IPS DF 19.7 (cell line): ENCODE measurements around the gene TSHZ1.
"Not testable (repeated sequence)": the region's sequence is repeated elsewhere in the genome, so short reads cannot be mapped to it uniquely, and the experiment has no call there.

Experiments used
- DNase-seq: peaks from one replicate; pipeline ENCODE4 v3.0.0-alpha.2; 2013; ENCODE audit warnings: low read depth, low spot score

Gene TSHZ1

DNA sequence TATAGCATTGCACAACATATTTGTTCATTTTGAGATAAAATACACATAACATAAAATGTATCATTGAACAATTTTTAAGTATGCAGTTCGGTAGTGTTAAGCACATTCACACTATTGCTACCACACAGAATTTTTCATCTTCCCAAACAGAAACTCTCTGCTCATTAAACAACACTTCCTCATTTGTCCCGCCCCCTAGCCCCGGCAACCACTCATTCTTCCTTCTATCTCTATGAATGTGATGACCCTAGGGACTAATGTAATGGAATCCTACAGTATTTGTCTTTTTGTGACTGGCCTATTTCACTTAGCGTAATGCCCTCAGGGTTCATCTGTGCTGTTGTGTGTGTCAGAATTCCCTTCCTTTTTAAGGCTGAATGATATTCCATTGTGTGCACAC, 95.4 kb downstream of the TSHZ1 start:
- no peak for DNase-seq

DNA sequence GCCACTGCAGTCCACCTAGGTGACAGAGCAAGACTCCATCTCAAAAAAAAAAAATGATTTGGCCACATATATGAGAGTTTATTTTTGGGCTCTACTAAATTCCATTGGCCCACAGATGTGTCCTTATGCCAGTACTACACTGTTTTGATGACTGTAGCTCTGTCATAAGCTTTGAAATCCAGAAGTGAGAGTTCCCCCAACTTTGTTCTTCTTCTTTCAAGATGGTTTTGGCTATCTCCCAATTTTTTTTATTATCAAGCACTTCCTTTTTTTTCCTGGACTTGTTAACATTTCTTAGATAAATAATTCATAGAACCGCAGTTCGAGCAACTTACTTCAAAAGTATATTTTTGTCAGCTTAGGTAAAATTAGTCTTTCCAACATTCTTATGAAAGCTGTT, 96.9 kb downstream of the TSHZ1 start:
- no peak for DNase-seq

DNA sequence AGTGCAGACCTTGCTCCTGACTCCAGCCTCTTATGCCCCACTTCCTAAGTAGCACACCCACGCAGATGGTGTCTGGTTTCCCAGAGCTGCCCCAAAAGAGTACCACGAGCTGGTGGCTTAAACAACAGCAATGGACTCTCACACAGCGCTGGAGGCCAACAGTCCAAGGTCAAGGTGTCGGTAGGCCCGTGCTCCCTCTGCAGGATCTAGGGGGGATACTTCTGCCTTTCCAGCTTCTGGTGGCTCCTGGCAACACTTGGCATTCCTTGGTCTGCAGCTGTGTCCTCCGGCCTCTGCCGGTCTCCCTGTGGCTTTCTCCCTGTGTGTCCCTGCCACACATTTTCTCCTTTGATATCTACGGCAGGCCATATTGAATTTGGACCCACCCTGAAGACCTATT, 99.0 kb downstream of the TSHZ1 start:
- no peak for DNase-seq

DNA sequence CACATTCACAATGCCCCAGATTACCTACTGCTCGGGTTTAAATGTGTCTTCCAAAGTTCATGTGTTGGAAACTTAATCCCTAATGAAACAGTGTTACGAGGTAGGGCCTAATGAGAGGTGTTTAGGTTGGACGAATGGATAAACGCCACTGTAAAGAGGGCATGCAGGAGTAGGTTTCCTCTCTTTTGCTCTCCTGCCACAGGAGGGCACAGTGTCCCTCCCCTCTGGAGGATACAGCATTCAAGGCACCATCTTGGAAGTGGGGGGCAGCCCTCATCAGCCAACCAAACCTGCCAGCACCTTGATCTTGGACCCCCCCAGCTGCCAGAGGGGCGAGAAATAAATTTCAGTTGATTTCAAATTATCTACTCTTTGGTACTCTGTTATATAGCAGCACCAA, 103.5 kb downstream of the TSHZ1 start:
- DNase-seq, result no peak

DNA sequence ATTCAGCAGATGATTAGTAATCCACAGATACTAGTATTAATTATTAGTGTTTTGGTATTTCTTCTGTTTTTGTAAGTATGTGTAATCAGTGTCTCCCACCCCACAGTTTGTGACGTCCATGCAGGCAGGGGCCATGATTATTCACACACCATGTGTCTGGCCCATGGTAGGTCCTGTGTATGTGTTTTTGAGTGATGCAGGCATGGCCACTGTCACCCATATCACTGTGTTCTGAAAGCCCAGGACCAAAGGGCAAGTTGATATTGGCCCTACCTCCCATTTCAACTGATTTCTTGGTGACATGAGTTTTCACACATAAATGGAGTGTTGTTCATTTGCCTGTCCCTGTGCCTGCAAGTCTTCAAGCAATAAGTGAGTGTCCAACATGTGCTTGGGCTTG, 104.0 kb downstream of the TSHZ1 start:
- no peak for DNase-seq

DNA sequence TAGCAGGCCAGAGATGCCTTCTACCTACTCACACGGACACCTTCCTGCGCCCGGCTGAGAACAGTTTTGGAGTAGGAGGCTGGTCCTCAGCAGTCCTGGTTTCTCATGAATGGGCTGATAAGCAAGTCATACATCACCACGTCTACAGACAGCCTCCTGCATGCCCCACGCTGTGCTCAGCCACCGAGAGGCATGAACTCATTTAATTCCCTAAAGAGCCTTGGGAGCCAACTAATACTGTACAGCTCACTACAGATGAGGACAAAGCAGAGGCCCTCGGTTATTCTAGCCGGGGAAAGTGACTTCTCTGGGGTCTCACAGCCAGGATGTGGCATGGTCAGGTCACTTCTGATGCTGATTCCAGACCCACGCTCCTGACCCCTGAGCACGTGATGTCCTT, 105.6 kb downstream of the TSHZ1 start:
- DNase-seq, result no peak

DNA sequence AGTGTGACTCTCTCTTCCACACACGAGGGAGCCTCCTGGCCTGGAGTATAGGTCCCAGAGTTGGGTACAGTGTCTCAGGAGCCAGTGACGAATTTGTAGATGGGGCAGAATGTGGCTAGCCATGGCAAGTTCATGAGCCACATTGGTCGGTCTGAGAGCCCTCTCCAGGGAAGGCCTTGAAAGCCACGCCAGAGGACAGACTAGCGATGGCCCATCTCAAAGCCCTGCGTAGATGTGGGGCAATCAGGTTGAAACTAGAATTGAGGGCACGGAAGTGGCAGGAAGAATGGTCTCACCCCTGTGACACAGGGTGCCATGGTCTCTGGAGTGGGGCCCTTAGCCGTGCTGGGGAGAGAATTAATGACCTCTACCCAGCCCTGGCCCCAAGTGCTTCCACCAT, 106.2 kb downstream of the TSHZ1 start:
- DNase-seq, result no peak

DNA sequence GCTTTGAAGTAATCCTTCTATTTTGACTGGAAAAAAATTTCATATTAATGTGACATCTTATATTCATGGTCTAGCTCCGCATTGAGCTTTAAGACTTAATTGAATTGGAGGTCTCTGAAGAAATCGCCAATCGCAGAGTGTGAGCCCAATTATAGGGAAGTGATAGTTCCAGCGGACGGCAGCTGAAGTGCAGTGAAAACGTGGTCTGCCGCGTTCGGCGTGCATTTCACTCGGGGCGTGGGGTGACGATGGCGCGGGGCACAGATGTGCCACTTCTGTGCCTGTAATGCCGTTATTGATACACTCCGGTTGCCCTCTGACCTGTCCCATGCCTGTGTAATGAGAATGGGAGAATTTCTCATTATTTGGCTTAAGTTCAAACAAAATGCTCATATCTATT, 106.7 kb downstream of the TSHZ1 start:
- no peak for DNase-seq

DNA sequence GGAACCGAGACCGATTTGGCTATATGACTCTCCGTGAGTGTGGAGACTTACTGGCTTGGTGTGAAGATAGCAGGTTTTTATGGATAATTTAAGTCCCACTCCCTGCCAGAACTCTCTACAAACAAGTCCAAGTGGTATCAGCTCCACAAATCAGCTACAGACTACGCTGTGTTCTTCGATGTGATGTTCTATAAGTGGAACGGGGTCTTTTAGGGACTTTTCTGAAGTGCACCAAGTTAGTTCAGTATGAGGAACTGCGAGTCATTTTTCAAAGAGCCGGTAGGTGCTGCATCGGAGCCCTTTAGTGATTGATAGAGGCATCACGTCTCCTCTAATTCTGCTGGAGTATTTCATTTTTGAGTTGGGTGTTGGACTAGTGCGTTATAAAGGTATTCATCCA, 107.1 kb downstream of the TSHZ1 start:
- DNase-seq, result no peak

DNA sequence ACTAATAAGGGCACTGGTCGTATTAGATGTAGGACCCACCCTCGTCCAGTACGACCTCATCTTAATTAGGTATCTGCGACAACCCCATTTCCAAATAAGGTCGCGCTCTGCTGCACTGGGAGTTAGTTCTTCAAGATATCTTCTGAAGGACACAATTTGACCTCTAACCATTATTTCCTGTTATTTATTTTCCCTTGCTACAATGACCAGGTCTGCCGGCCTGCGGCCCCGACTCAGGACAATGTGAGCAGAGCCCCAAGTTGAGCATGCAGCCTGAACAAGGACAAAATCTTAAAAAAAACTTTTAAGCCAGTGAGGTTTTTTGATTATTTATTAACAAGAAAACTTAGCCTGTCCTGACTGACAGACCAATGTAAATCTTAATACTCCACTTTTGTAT, 109.3 kb downstream of the TSHZ1 start:
- no peak for DNase-seq

DNA sequence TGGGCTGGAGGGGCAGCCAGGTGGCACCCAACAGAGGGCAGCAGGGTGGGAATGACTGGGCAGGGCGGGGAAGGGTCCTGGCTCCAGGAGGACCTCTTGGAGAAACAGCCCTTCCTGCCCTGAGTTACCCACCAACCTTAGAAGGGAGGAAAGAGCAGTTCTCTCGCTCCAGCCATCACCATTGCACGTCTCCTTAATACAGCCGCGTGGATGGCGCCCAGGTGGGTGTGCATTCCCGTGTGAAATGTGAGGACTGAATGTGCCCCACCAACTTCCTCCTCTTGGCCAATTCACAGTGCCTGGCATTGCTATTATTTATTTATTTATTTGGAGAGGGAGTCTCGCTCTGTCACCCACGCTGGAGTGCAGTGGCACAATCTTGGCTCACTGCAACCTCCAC, 109.9 kb downstream of the TSHZ1 start:
- DNase-seq, result no peak

DNA sequence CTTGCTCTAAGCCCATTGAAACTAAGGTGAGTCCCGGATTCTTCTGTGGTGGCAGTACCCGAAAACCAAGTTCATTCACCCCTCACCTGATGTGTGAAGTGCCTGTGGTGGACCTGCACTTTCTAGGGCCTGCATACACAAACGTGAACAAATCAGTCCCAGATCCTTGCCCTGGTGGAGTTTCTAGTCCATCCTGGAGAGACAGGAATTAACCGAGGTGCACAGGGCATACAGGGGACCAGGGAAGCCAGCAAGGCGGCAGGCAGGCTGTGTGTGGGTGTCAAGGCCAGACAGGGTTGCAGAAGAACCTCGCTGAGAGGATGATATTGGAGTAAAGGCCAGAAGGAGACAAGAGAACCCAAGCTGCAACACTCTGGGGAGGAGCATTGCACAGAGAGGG, 110.8 kb downstream of the TSHZ1 start:
- no peak for DNase-seq

DNA sequence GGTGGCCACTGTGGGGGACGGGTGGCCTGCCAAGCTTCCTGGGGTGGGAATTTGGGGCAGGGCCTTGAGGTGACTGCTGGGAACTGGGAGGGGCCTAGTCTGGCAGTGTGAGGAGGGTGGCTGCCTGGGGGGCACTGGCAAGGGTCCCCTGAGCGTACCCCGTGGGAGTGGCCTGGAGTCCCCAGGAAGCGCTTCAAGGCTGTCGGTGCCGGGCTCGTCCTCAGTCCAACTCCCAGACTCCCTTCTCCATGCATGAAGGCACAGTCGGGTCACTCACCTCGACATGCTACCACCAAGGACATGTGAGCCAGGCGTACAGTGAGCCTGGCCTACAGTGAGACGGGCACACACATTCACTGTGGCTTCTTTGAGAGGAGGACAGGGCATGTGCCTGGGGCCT, 111.6 kb downstream of the TSHZ1 start:
- DNase-seq, result no peak

DNA sequence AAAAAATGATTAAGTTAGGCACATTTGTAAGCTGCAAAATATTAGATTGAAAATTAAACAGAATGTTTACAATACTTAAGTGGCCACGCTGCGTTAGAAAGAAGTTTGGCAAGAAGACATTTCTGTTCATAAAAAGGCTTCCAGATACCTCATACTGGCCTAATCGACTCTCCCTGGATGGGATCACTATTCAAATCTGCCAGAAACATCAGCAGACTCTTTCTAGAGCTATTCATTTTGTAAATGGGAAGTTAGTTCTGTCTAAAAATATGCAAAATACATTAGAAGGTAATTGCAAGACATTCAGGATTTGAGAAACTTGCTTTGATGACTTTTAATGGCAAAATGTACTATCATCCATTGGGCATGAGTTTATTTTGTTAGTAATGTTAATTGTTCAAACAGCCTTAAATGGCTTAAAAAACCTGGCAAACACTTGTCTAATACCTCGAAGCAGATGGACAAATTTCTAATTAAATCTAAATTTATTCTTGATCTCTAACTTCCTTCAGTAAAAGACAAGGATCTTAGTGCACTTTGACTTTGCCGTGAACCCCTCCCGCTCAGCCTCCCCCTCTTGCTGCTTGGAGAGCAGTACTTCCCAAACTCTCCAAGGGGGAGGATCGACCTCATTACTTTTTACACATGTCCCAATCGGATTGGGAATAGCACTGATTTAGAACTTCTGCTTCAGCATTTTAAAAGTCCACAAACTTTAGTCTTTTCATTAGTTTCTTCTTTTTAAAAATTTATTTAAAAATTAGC, 113.4 kb downstream of the TSHZ1 start:
- no peak for DNase-seq

DNA sequence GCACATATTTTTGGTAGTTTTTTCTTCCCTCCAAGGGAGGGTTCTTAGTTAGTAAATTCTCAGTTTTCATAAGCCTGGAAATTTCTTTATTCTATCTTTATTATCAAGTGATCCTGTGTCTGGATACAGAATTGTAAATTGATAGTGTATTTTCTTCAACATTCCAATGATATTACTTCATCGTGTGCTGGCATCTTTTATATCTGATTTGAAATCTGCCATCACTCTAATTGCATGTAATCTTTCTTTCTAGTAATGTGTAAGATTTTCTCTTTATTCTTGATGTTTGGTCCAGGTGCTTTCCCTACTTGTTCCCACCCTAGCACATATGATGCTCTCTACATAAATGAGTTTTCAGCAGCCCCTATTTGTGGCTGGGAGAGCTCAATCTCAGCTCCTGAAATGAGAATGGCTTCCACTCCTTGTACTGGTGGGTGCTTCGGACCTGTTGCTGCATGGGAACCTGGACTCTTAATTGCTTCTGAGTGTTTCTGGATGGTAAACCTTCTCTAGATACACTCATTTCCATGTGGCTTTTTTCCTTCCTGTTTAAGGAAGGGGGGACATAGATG, 114.2 kb downstream of the TSHZ1 start:
- no peak for DNase-seq

DNA sequence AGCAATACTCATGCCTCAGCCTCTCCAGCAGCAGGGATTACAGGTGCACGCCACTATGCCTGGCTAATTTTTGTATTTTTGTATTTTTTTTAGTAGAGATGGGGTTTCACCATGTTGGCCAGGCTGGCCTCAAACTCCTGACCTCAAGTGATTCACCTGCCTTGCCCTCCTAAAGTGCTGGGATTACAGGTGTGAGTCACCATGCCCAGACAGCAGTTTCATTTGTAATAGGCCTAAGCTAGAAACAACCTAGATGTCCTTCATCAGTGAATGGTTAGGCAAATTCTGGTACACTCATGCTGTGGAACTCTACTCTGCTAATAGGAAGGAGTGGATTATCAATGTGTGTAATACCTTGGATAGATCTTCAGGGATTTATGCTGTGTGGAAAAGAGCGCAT, 119.2 kb downstream of the TSHZ1 start:
- DNase-seq, result not testable (repeated sequence)

DNA sequence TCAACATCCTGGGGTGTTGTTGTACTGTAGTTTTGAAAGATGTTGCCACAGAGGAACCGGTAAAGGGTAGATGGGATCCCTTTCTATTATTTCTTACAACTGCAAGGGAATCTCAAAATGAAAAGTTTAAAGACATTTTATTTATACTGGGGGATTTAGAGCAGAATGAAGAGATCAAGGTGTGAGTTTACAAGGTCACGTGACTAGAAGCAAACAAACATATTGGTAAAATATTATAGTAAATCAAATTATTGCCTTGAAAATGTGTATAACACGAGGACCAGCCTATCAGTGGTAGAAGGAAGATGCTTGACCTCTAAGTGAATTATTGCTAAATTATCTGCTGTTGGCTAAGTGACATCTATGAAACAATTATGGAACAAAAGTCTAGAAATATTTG, 119.7 kb downstream of the TSHZ1 start:
- DNase-seq, result no peak

DNA sequence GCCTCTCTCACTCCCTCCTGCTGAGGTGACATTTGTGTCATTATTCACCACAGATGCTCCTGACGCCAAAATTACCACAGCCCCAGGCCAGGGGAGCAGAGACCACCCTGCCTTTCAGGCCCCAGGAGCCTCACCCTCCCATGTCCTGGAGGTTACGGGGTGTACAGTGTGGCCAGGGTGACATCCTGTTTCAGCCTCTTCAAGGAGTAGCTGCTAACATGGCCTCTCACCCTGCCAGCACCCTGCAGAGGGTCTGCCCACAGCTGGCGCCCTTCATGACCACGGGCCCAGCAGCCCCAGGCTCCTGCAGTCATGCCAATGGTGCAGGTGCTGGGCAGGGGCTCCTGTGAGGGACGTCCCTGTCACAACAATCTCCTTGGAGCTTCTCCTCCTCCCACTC, 124.3 kb downstream of the TSHZ1 start:
- DNase-seq, result no peak

DNA sequence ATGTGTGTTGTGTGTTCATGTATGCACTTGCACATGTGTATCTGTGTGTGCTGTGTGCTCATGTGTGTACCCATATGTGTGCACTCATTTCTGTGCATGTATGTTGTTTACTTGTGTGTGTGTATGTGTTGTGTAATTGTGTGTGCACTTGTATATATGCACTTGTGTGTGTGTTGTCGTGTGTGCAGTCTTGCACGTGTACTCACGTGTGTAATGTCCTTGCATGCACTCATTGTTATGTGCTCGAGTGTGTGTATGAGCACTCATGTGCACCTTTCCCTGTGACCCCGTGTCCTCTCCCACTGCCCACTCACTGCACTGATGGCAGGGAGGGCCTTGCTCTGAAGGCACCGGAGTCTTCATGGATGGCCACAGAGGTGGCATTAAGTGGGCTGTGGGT, 124.9 kb downstream of the TSHZ1 start:
- DNase-seq, result no peak

DNA sequence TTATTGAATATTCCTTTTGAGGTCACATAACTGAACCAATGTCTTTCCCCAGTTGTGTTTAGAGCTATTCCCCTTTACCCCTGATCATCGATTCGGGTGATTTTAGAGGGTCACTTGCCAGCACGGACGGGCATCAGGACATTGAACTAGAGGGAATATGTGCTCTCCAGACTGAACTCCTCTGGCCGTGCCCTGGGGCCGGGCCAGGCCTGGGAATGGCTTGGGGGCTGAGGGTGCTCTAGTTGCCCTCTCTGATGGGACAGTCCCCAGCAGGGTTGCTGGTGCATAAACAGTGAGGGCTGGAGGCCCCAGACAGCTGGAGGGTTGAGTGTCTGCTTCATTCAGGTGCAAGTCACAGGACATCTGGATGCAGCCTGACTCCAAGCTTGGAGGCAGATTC, 126.2 kb downstream of the TSHZ1 start:
- no peak for DNase-seq

DNA sequence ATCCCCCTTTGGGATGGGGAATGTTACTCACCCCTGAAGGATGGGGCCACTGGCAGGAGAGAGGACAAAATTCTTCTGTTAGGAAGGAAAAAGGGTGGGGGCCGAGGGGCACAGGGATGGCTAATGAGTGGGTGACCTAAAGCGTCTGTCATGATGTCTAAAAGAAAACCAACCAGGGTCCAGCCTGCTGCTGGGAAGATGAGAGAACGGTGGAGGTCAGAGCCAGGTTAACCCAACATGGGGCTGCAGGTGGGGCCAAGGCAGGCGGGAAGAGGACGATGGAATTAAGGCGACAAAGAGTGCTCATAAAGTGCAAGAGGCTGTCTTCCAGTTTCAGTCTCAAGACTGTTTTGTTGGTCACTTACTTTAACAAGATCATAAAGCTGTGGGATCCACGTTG, 126.8 kb downstream of the TSHZ1 start:
- no peak for DNase-seq

DNA sequence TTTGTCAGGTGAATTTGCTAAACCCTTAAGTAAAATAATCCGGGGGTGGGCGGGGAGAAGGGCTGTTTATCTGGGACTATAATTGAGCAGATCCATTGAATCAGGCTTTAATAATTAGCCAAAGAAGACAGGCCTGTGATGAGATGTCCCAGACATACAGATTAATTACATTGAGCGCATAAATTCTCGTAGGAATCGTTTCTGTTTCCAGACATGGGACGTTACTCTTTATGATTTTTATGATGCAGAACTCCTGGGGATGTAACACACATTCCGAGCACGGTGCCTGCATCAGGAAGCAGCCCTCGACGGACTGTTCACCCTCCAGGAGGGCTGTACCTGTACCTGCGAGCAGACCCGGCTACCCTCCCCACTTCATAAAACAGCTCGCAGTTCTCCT, 128.0 kb downstream of the TSHZ1 start:
- no peak for DNase-seq
